Naive B cell (primary cell): ENCODE results near the gene CSF2. TPM values are rescaled to one million over a fixed set of nuclear protein-coding genes. Genes with fewer than 3 reads are reported as not detected.
"Not testable (repeated sequence)": the region's sequence is repeated elsewhere in the genome, so short reads cannot be mapped to it uniquely, and the experiment has no call there.

Experiments
- ATAC-seq, 2 donors: fragments of 150-1000 bp; cut with Tn5 transposase; 2 replicates each; pipeline ENCODE4 v1.10.0; 2021; ENCODE audit warnings: low read depth in 2 of 2, mild to moderate bottlenecking in 2 of 2, moderate library complexity in 2 of 2
- DNase-seq: peaks from one replicate; pipeline ENCODE4 v3.0.0; 2022
- H3K27ac Mint-ChIP-seq, 6 donors: one replicate each; pipeline ENCODE4 v1.8.0; 2020 to 2022; ENCODE audit warnings: mild to moderate bottlenecking in 6 of 6, mixed read lengths in 6 of 6, moderate library complexity in 5 of 6, inconsistent platforms in 2 of 6
- H3K27me3 Mint-ChIP-seq, 3 donors: one replicate each; pipeline ENCODE4 v1.8.0; 2021 to 2022; ENCODE audit warnings: mixed read lengths in 3 of 3, mild to moderate bottlenecking in 1 of 3
- H3K36me3 Mint-ChIP-seq, 2 donors: one replicate each; pipeline ENCODE4 v1.8.0; 2020 to 2022; ENCODE audit warnings: mixed read lengths in 2 of 2, inconsistent platforms in 1 of 2, mild to moderate bottlenecking in 1 of 2
- H3K4me1 Mint-ChIP-seq, 3 donors: one replicate each; pipeline ENCODE4 v1.8.0; 2020 to 2022; ENCODE audit warnings: mixed read lengths in 3 of 3, inconsistent platforms in 1 of 3, mild to moderate bottlenecking in 1 of 3, moderate library complexity in 1 of 3
- H3K4me3 Mint-ChIP-seq, 8 donors: one replicate each; pipeline ENCODE4 v1.8.0; 2020 to 2022; ENCODE audit warnings: mild to moderate bottlenecking in 8 of 8, mixed read lengths in 8 of 8, moderate library complexity in 8 of 8, inconsistent platforms in 2 of 8
- H3K9me3 Mint-ChIP-seq, 7 donors: one replicate each; pipeline ENCODE4 v1.8.0; 2020 to 2022; ENCODE audit warnings: mixed read lengths in 7 of 7, mild to moderate bottlenecking in 5 of 7, inconsistent platforms in 2 of 7, moderate library complexity in 1 of 7
- polyA plus RNA-seq, 6 donors: library from polyadenylated mRNA; unstranded; fragments of 300-500 nt; fragmentation: Illumina TruSeq; gene quantifications; one replicate each; pipeline ENCODE4 v1.2.3, GENCODE V29; 2021; ENCODE audit warnings: low read depth in 6 of 6

CSF2 gene
- polyA plus RNA-seq, 6 donors from 2014 or later, result not detected

GRCh38 chr5:132103332-132103951, 29.9 kb downstream of the CSF2 start:
- H3K27me3 Mint-ChIP-seq, result no peaks in the 10 kb centered on the region
- H3K4me1 Mint-ChIP-seq, result peaks cover 50 to 81% (median 57%) of the 10 kb centered on the region in 3 donors
- peaks cover 0 to 1% (median 0%) of the 10 kb centered on the region in 7 donors for H3K9me3 Mint-ChIP-seq
- peak overlapping the region in 7 of 8 donors; percentile 8 to 83 (median 72) for H3K4me3 Mint-ChIP-seq
- peak; percentile 85 to 89 for ATAC-seq
- H3K27ac Mint-ChIP-seq, result peak overlapping the region in 4 of 6 donors; percentile 20 to 64 (median 46)
- no peaks in the 10 kb centered on the region for H3K36me3 Mint-ChIP-seq
- peak; percentile 63 for DNase-seq

- no peaks in the 10 kb centered on the region for H3K36me3 Mint-ChIP-seq
- H3K4me1 Mint-ChIP-seq, result peaks cover 48 to 78% (median 55%) of the 10 kb centered on the region in 3 donors
- H3K9me3 Mint-ChIP-seq, result peaks cover 0 to 5% (median 0%) of the 10 kb centered on the region in 7 donors
- ATAC-seq (peak; percentile 13 to 24), DNase-seq (no peak)
- no peaks in the 10 kb centered on the region for H3K27me3 Mint-ChIP-seq
- H3K27ac Mint-ChIP-seq, result peak overlapping the region in 1 of 6 donors; percentile 62
- H3K4me3 Mint-ChIP-seq, result peak overlapping the region in 6 of 8 donors; percentile 8 to 77 (median 64)
Observed at GRCh38 chr5:132103969-132104391, 30.4 kb downstream of the CSF2 start.

- Mint-ChIP-seq H3K27ac (no peak overlapping the region), H3K27me3 (no peaks in the 10 kb centered on the region), H3K4me3 (peak overlapping the region in 1 of 8 donors; percentile 26), H3K9me3 (peaks cover 0 to 5% (median 0%) of the 10 kb centered on the region in 7 donors), H3K36me3 (no peaks in the 10 kb centered on the region), H3K4me1 (peaks cover 44 to 73% (median 49%) of the 10 kb centered on the region in 3 donors)
- ATAC-seq, result no peak
- DNase-seq, result no peak
Observed at GRCh38 chr5:132104556-132104955, 31.0 kb downstream of the CSF2 start.

GRCh38 chr5:132105688-132106087, 32.1 kb downstream of the CSF2 start:
- Mint-ChIP-seq H3K9me3 (peaks cover 0 to 5% (median 0%) of the 10 kb centered on the region in 7 donors), H3K27me3 (no peaks in the 10 kb centered on the region), H3K4me1 (peaks cover 34 to 61% (median 38%) of the 10 kb centered on the region in 3 donors), H3K27ac (peak overlapping the region in 1 of 6 donors; percentile 21), H3K4me3 (no peak overlapping the region), H3K36me3 (no peaks in the 10 kb centered on the region)
- no peak for ATAC-seq
- no peak for DNase-seq

GRCh38 chr5:132108495-132108894, 34.9 kb downstream of the CSF2 start:
- H3K27ac Mint-ChIP-seq, H3K9me3 Mint-ChIP-seq, H3K4me3 Mint-ChIP-seq, H3K27me3 Mint-ChIP-seq, ATAC-seq, DNase-seq, H3K36me3 Mint-ChIP-seq: not testable (repeated sequence)
- H3K4me1 Mint-ChIP-seq, result peaks cover 14 to 34% (median 14%) of the 10 kb centered on the region in 3 donors

- DNase-seq, H3K27ac Mint-ChIP-seq: not testable (repeated sequence)
- H3K4me1 Mint-ChIP-seq, result peaks cover 9 to 32% (median 9%) of the 10 kb centered on the region in 3 donors
Observed at GRCh38 chr5:132108957-132109356, 35.4 kb downstream of the CSF2 start.

GRCh38 chr5:132109494-132110053, 36.0 kb downstream of the CSF2 start:
- ATAC-seq (no peak), DNase-seq (no peak)
- H3K27ac Mint-ChIP-seq, result no peak overlapping the region
- H3K27me3 Mint-ChIP-seq, result no peaks in the 10 kb centered on the region
- peaks cover 0 to 8% of the 10 kb centered on the region in 2 donors for H3K36me3 Mint-ChIP-seq
- H3K9me3 Mint-ChIP-seq, result peaks cover 0 to 10% (median 7%) of the 10 kb centered on the region in 7 donors
- H3K4me3 Mint-ChIP-seq, result no peak overlapping the region
- H3K4me1 Mint-ChIP-seq, result peaks cover 5 to 32% (median 6%) of the 10 kb centered on the region in 3 donors

More at GRCh38 chr5:132108957-132109356, 35.4 kb downstream of the CSF2 start:
- H3K9me3 Mint-ChIP-seq, H3K36me3 Mint-ChIP-seq, H3K27me3 Mint-ChIP-seq, H3K4me3 Mint-ChIP-seq, ATAC-seq: not testable (repeated sequence)

GRCh38 chr5:132110195-132110594, 36.6 kb downstream of the CSF2 start:
- Mint-ChIP-seq H3K36me3 (peaks cover 0 to 8% of the 10 kb centered on the region in 2 donors), H3K9me3 (peaks cover 0 to 10% (median 7%) of the 10 kb centered on the region in 7 donors), H3K4me3 (no peak overlapping the region), H3K27ac (no peak overlapping the region), H3K27me3 (no peaks in the 10 kb centered on the region), H3K4me1 (peaks cover 4 to 27% (median 5%) of the 10 kb centered on the region in 3 donors)
- ATAC-seq (no peak), DNase-seq (no peak)

GRCh38 chr5:132110930-132111329, 37.3 kb downstream of the CSF2 start:
- Mint-ChIP-seq H3K4me3 (no peak overlapping the region), H3K36me3 (peaks cover 0 to 8% of the 10 kb centered on the region in 2 donors), H3K4me1 (peaks cover 4 to 21% (median 5%) of the 10 kb centered on the region in 3 donors), H3K27me3 (no peaks in the 10 kb centered on the region), H3K9me3 (peaks cover 0 to 10% (median 7%) of the 10 kb centered on the region in 7 donors), H3K27ac (peak overlapping the region in 1 of 6 donors; percentile 20)
- DNase-seq (no peak), ATAC-seq (no peak)

GRCh38 chr5:132112111-132112510, 38.5 kb downstream of the CSF2 start:
- peaks cover 0 to 10% (median 7%) of the 10 kb centered on the region in 7 donors for H3K9me3 Mint-ChIP-seq
- H3K27ac Mint-ChIP-seq, result no peak overlapping the region
- H3K4me1 Mint-ChIP-seq, result peaks cover 4 to 15% (median 5%) of the 10 kb centered on the region in 3 donors
- no peaks in the 10 kb centered on the region for H3K27me3 Mint-ChIP-seq
- ATAC-seq, result no peak
- H3K36me3 Mint-ChIP-seq, result peaks cover 0 to 8% of the 10 kb centered on the region in 2 donors
- H3K4me3 Mint-ChIP-seq, result no peak overlapping the region
- no peak for DNase-seq

GRCh38 chr5:132114150-132115121, 40.8 kb downstream of the CSF2 start:
- H3K4me3 Mint-ChIP-seq, result no peak overlapping the region
- peaks cover 4 to 9% (median 5%) of the 10 kb centered on the region in 3 donors for H3K4me1 Mint-ChIP-seq
- H3K36me3 Mint-ChIP-seq, result peaks cover 0 to 8% of the 10 kb centered on the region in 2 donors
- peaks cover 0 to 10% (median 2%) of the 10 kb centered on the region in 7 donors for H3K9me3 Mint-ChIP-seq
- no peaks in the 10 kb centered on the region for H3K27me3 Mint-ChIP-seq
- ATAC-seq (no peak), DNase-seq (no peak)
- peak overlapping the region in 1 of 6 donors; percentile 61 for H3K27ac Mint-ChIP-seq

- Mint-ChIP-seq H3K27me3 (no peaks in the 10 kb centered on the region), H3K27ac (no peak overlapping the region), H3K36me3 (peaks cover 0 to 8% of the 10 kb centered on the region in 2 donors), H3K4me3 (no peak overlapping the region), H3K9me3 (peaks cover 0 to 10% (median 2%) of the 10 kb centered on the region in 7 donors), H3K4me1 (peaks cover 4 to 11% (median 6%) of the 10 kb centered on the region in 3 donors)
- DNase-seq (no peak), ATAC-seq (no peak)
Observed at GRCh38 chr5:132115375-132115774, 41.8 kb downstream of the CSF2 start.

GRCh38 chr5:132116072-132116471, 42.5 kb downstream of the CSF2 start:
- Mint-ChIP-seq H3K9me3 (peaks cover 0 to 10% (median 2%) of the 10 kb centered on the region in 7 donors), H3K27me3 (no peaks in the 10 kb centered on the region), H3K27ac (no peak overlapping the region), H3K4me1 (peaks cover 11 to 17% (median 13%) of the 10 kb centered on the region in 3 donors), H3K36me3 (peaks cover 0 to 8% of the 10 kb centered on the region in 2 donors), H3K4me3 (no peak overlapping the region)
- no peak for DNase-seq
- ATAC-seq, result no peak
